ENCODE measurements around the gene SF3A2.
A peak's percentile ranks its signal among the peaks of the same experiment; 100 is the strongest.

Gene SF3A2

GRCh38 chr19:2255112-2255845 lies 18.7 kb downstream of the SF3A2 start:
- no peak for DNase-seq

GRCh38 chr19:2255982-2256685 lies 19.5 kb downstream of the SF3A2 start, which contains the start of gene JSRP1:
TSS of gene JSRP1 (minus strand) at chr19:2256417. CDS start at chr19:2255314, 1,103 bp downstream.
- no peak for DNase-seq

GRCh38 chr19:2259336-2259735 lies 22.7 kb downstream of the SF3A2 start:
- DNase-seq: no peak

- peak; percentile 57 for DNase-seq
These were observed 23.7 kb downstream of the SF3A2 start for GRCh38 chr19:2260341-2260805.

- DNase-seq: peak; percentile 56
These were observed 25.0 kb downstream of the SF3A2 start for GRCh38 chr19:2261438-2262172.

GRCh38 chr19:2266183-2266993 lies 29.8 kb downstream of the SF3A2 start:
- no peak for DNase-seq

GRCh38 chr19:2268480-2268830 lies 31.8 kb downstream of the SF3A2 start:
- DNase-seq: no peak

GRCh38 chr19:2268861-2269243 lies 32.2 kb downstream of the SF3A2 start:
- no peak for DNase-seq

GRCh38 chr19:2269244-2270156 lies 32.9 kb downstream of the SF3A2 start:
- peak; percentile 98 for DNase-seq

GRCh38 chr19:2270157-2270422 lies 33.5 kb downstream of the SF3A2 start:
- DNase-seq: no peak

GRCh38 chr19:2270423-2271233 lies 34.0 kb downstream of the SF3A2 start:
- DNase-seq: peak; percentile 71

- no peak for DNase-seq
These were observed 34.8 kb downstream of the SF3A2 start for GRCh38 chr19:2271234-2272103.

- DNase-seq: peak; percentile 64
These were observed 36.9 kb downstream of the SF3A2 start for GRCh38 chr19:2273356-2274184.

- no peak for DNase-seq
These were observed 37.6 kb downstream of the SF3A2 start for GRCh38 chr19:2274185-2274711.

GRCh38 chr19:2274931-2275535 lies 38.4 kb downstream of the SF3A2 start:
- peak; percentile 34 for DNase-seq

GRCh38 chr19:2275588-2276428 lies 39.2 kb downstream of the SF3A2 start:
- DNase-seq: no peak

- DNase-seq: no peak
These were observed 39.9 kb downstream of the SF3A2 start for GRCh38 chr19:2276429-2276986.
